Limb (tissue), 2 donors: ENCODE results near the gene TRNT1.

Experiments used
- DNase-seq, 2 donors: peaks; one replicate each; pipeline ENCODE4 v3.0.0-alpha.2; 2016; ENCODE audit errors: extremely low spot score in 2 of 2

TRNT1 gene

DNA sequence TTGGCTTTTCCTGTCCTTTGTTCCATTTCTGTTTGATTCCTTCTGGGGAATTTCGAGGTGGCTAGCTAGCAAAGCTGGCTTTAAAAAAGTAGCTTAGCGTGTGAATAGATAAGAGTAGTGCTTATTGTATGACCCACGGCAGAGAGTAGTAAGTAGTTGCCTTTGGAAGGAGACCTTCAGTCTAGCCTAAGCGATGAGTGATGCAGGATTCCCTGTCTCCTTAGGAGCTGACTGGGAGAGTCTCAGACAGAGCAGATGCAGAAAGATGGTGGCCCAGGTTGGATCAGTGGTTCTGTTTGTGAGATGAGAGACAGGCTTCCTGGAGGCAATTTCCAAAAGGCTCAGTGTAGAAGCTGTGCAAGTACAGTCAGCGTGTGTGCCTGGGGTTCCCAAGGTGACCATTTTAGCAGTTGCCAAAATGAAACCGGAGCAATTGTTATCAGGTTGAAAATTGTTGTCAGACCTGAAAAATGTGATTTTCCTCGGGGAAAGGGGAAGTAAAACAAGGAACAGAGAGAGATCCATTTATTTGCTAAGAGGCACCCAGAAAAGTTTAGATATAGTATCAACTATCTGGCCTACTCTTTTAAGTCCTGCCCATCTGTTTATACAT, 15.9 kb upstream of the TRNT1 start:
- no peak for DNase-seq

DNA sequence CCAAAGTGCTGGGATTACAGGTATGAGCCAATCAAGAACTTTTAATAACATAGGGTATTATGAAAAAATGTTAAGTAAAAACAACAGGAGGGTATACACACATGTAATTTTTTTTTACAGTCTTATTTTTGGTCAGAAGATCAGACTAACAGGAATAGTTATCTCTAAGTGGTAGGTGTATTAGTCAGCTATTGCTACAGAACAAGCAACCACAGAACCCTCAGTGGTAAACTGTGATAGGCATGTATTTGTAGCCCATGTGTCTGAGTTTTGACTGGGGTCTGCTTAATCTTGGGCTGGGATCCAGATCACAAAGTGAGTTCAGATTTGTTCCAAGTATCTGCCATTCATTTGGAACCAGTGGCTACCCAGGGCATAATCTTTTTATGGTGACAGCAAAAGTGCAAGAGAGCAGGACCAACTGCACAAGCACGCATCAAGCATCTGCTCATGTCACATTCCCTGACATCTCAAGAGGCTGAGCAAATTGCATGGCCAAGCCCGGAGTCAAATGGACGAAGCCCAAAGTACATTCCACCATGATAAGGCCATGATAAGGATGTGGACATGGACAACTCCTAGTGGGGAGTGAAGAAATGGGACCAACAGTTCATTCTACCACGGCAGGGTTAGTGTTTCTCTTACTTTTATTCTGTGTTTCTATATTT, 13.6 kb upstream of the TRNT1 start:
- DNase-seq = no peak

DNA sequence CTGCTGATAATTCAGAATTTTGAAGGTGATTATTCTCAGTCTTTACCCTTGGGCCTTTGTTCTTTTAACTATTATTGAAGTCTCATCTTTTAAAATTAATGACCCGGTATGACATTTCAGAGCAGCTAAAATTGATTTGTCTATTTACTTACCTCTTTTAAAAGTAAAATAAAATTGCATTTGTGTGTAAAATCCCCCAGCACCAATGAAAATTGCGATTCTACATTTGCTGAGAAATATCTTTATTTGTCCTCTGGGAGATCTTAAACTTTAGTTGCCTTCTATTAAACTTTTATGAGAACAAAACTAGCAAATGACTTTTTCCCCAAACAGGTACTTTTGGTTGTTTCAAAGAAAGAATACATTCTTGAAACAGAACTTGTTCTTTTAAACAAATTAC, 9.1 kb upstream of the TRNT1 start:
- no peak for DNase-seq

DNA sequence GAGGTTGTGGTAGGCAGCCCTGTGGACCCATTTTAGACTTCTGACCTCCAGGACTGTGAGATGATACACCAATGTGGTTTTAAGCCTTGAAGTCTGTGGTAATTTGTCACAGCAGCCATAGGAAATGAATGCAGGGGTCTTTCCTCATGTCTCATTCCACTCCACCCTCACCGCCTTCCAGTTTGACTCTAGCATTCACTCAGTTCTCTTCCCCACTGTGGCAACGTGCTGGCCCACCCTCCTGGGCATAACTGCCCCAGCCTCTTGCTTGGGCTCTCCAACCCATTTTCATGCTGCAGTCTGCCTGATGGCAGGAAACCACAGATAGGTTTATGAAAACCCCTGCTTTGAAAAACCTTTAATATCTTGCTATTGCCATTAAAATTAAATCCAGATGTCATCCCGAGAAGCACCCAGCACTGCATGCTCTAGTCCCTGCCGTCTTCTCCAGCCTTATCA, 7.3 kb upstream of the TRNT1 start:
- no peak for DNase-seq

DNA sequence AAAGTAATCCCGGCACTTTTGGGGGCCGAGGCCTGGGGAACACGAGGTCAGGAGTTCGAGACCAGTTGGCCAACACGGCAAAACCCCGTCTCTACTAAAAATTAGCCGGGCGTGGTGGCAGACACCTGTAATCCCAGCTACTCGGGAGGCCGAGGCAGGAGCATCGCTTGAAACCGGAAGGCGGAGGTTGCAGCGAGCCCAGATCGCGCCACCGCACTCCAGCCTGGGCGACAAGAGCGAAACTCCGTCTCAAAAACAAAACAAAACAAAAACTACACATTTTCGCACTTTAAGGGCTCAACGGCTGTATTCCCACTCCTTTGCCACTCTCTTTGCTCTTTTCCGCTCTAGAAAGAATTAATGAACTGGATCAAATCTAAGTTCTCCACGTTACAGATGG, 763 bp upstream of the TRNT1 start:
- DNase-seq = no peak

DNA sequence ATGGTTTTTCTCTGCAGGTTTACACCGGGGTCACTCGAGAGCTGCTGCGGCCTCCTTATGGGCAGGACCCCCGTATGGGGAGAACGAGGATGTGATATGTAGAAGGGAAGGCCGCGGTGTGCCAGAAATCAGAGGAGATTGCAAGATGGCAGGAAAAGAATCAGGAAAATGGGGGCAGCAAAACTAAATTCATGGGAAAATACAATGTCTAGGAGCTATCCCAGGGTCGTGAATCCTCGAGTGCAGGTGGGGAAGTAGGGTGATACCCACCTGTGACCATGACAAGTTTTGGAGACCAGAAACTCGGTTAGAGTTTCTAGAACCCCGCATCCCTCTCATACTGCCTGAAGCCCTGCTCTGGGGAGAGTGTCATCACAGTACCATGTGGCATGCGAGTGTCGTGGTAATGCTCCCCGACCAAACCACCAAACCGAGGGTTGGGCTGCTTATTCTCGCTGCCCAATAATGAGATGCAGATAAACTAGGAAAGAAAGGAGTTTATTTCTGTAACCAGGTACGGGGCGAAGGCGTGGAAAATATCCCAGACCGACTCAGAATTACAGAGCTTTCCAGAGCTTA, 781 bp downstream of the TRNT1 start:
- no peak for DNase-seq

DNA sequence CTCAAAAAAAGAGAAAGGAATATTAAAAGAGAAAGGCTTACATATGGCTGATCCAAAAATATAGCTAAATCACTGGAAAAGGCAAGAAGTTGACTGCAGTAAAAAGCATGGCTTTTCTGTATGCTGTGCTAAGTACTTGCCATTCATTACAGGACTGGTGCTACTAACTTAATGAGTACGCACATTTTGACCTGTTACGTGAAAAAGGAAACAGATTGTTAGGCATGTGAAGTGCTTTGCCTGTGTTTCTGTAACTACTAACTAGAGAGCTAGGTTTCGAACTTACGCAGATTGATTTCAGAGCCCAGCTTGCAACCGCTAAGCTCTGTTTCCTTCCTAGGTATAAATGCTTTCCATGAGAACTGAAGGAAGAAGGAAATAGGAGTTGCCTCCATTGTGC, 2.8 kb downstream of the TRNT1 start:
- no peak for DNase-seq

DNA sequence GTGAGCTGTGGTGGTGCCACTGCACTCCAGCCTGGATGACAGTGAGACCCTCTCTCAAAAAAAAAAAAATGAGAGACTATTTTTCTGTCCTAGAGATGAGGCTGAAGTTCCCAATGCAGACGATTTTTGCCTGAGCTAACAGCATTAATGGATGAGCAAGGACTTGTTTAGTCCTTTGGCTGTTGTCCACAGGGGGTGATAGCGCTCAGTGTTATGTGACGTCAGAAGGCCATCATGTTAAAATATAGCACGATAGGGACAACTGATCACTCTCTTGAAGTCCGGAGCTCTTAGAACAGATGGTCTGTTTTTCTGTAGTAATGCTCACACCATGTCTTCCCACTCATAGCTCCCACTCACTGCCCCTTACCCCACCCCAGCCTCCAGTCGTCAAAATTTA, 6.8 kb downstream of the TRNT1 start:
- no peak for DNase-seq

DNA sequence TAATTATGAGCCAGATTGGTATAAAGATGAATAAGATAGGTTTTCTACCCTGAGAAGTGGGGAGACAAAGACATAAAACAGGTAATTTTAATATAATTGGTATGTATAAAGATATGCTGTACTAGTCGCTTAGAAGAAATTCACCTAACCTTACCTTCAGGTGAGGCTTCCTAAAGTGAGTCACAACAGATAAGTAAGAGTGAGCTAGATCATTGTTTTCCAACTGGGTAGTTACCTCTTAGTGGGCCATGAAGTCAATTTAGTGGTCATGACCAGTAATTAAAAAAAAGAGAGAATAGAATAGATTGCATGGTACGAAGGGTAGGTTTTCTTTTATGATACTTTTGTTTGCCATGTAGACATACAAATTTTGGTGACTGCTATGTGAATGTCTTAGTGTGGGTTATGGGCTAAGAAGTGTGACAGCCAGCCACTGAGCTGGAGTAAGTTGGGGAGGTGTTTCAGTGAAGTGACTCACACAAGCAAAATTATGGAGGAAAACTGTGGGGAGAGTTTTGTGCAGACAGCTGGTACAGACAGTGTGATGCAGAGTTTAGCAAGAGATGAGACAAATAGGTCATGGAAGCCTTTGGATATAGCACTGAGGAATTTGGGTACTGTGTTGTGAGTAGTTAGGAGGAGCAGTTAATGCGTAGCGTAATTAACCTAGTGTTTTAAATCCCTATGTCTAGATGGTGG, 8.2 kb downstream of the TRNT1 start:
- no peak for DNase-seq

DNA sequence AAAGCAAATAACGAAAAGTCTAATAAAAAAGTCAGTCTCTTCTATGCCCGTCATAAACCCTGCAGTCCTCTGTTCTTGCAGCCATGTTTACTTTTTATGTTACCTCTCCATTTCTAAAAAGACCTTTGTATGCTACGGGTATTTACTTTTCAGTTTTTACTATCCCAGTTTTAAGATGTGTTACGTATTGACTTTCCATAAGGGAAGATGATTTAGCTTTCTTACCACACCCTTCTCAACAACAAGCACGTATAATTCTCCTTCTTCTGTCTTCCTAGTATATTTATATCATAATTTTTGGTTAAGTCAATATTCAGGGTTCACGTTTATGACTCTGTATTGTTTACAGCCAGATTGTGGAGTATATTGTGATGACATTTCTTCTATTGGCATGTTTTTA, 10.8 kb downstream of the TRNT1 start:
- DNase-seq = no peak

DNA sequence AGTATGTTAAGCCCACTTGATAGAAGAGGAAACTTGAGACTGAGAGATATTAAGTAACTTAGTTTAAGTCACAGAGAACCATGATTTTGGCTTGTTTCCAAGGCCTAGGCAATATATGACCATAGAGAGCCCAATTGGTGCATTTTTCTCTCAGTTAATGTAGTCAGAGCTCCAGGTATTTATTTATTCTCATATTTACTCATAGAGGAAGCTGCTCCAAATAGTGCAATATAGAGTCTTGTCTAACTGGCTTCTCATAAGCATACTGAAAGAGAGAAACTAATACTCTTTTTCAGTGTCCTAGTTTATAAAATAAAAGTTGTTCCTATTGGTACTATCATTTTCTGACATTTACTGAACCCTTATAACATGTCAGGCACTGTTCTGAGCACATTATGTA, 15.2 kb downstream of the TRNT1 start:
- no peak for DNase-seq

DNA sequence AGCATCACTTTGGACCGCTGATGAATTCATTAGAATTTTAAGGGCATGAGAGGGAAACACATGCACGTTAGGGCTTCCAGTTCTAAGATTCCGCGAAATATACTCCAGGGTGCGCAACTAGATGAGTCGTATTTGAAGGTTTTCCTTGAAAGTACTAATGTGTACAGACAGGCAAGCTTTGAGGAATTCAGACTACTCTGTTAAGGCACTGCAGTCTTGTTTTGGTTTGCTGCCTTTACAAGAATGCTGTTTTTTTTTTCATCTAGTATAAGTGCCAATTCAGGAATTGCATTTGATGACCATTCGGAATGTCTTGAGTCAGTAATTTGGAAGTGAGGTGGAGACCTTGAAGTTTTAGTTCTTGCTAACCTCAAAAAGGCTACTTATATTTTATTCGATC, 19.1 kb downstream of the TRNT1 start:
- no peak for DNase-seq

DNA sequence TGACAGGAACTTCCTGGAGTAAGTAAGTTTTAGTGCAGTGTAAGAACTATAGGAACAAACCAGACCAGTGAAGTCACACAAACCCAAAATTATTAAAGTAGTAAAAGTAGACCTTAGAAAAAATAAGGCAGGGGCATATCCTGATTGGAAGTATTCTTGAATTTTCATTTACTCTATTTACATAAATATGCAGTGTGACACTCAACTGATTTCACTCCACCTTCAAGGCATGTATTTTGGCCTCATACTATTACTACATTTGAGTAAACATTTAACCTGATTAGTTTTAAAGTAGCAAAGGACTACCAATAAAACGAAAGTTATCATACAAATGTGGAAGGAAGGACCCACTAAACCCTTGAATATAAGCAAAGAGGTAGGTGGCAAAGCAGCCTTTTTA, 22.8 kb downstream of the TRNT1 start:
- DNase-seq = no peak

DNA sequence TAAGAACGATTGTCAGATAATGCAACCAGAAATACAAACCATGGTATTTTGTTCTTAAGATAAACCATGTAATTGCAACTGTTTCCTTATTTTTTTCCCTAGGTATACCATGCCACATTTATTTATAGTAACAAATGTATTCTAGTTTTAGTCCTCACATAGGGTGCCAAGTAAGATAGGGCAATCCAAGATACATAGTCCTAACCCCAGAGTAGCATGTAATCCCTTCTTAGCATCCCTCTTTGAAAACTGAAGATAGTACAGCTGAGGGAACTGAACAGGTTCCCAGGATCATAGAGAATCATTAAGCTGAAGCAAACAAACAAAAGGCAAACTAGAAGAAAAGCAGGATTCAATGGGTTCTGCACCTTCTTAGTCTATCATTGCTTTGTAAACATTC, 24.8 kb downstream of the TRNT1 start:
- no peak for DNase-seq

DNA sequence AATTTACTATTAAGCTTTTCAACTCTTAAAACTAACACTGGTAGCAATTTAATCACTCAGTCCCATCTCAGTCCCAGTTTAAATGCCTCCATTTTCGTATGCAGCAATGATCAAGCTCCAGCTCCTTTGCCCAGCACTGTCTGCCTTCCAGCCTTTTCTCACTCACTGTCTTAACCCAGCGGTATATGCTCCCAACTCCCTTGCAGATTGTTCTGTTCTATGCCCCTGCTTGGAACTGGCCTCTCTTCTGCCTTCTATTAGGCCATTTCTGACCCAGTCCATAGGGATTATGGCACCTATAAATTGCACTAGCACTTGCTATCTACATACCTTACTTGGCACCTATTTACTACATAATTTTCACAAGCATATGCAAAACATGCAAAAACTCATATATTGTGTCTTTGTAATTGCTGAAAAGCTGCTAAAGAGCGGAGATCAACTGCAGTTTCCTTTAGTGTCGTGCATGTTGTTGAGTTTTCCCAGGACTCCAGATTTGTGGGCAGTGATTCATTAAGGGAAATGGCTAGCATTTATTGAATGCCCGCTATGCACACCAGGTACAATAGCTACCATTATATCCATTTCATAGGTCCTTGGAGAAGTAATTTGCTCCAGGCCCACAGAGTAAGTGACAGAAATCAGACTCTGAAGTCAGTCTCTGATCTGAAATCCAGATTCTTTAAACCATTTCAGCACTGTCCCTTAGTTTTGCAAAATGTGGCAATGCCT, 28.3 kb downstream of the TRNT1 start:
- no peak for DNase-seq

DNA sequence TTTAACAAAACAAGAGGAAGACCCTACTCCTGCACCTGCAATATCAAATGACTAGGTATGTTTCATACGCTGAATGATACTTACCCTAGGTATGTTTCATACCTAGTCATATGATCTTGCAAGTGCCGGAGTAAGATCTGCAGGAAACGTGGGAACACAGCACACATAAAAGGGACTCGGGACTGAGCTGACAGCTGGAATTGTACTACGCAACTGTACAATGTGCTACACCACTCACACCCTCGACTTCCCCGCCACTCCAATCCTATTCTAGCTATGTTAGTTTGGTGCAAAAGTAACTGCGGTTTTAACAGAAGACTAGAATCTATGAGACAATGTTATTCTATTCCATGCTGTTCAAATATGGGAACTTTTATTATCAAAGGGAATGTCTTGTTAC, 30.7 kb downstream of the TRNT1 start:
- DNase-seq = no peak

DNA sequence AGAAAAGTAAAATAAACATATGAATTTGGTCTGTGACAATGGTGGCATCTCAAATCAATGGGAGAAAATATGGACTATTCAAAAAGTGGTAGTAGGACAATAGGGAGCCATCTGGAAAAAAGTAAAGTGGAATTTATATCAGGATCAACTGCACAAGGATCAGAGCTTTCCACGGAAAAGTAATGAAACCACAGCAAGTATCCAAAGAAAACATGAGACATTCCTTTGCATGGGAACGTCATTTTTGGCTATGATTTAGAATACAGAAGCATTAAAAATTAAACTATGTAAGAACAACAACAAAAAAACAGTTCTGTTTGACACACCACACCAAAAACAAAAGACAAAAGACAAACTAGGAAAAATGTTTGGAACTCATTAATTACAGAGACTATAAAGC, 34.1 kb downstream of the TRNT1 start:
- DNase-seq = no peak

DNA sequence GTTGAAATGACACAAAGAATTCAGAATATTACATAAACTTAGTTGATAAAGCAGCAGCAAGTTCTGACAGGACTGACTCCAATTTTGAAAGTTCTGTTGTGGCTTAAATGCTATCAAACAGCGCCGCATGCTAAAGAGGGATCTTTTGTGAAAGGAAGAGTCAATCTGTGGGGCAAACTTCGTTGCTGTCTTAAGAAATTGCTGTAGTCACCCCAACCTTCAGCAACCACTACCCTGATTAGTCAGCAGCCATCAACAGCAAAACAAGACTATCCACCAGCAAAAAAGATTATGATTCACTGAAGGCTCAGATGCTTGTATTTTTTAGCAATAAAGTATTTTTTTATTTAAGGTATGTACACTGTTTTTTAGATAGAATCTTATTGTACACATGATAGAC, 38.5 kb downstream of the TRNT1 start:
- DNase-seq = no peak

DNA sequence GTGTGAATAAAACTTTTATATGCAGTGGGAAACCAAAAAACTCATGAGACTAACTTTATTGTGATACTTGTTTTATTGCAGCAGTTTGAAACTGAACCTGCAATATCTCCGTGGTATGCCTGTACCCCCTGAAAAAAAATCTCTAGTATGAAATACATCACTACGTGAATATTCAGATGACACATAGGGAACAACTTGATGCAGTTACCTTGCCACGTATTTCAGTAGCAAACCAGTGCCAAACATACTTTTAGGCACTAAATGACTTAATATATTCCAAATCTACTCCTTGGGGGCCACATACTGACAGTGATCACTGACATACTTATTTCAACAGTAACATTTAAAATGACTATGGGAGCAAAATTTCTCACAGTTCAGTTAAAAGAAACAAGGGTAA, 38.9 kb downstream of the TRNT1 start:
- DNase-seq = no peak

DNA sequence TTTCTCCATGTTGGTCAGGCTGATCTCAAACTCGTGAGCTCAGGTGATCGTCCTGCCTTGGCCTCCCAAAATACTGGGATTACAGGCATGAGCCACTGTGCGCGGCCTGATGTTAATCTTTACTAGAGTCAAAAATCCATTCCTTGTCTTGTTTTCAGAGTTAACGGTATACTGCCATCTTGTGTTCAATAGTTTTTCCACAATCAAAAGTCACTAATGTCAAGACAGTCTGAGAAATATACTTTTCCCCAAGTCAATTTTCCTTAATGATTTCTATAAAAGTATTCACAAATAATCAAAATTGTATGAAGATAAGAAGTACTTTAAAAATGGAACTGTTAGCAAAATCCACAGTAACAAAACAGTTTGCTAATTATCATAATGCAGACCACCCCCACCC, 44.3 kb downstream of the TRNT1 start:
- DNase-seq = peak in 1 of 2 donors; percentile 32

DNA sequence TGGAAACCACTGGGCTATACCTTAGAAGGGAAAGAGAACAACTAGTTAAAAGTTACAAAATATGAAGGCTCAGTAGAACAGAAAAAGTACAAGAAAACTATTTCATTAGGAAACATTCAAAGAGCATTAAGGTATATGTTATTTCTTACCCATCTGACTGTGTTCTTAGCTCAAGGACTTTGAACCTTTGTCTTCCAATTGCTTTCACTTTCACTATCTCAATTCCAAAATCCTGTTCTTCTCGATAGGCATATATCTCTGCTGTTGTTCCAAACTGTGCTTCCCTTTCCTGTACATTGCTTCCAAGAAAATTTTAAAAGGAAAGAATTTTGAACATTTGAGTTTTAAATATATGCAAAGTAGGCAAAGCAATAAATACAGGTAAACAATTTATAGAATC, 45.9 kb downstream of the TRNT1 start:
- DNase-seq = no peak
